ENCODE data around the gene TRMT61A.

Gene TRMT61A

GRCh38 chr14:103495854-103496253, 33.1 kb upstream of the TRMT61A start:
- DNase-seq (ENCODE audit: insufficient read length, low spot score): no peak
- TF ChIP-seq SPI1 (IDR thresholded peaks at IDR 0.05; ENCODE audit: low read depth, low read length): no peak
- no peak for TF ChIP-seq POU2F2 (IDR thresholded peaks at IDR 0.05; ENCODE audit: low read depth, low read length)
- TF ChIP-seq TAF1 (IDR thresholded peaks at IDR 0.05; ENCODE audit: low read depth, low read length): no peak
- no peak for TF ChIP-seq POLR2AphosphoS5 (IDR thresholded peaks at IDR 0.05; ENCODE audit: low read depth, low read length)
- no peak for TF ChIP-seq POLR2A (IDR thresholded peaks at IDR 0.05; ENCODE audit: low read depth, low read length)
- no peak for TF ChIP-seq PAX5 (IDR thresholded peaks at IDR 0.05; ENCODE audit: insufficient read depth, low read length, severe bottlenecking)
- no peak for FAIRE-seq

- TF ChIP-seq PAX5 (IDR thresholded peaks at IDR 0.05; ENCODE audit: insufficient read depth, low read length, severe bottlenecking) (no peak), SPI1 (IDR thresholded peaks at IDR 0.05; ENCODE audit: low read depth, low read length) (no peak), POLR2A (IDR thresholded peaks at IDR 0.05; ENCODE audit: low read depth, low read length) (no peak), POU2F2 (IDR thresholded peaks at IDR 0.05; ENCODE audit: low read depth, low read length) (no peak), POLR2AphosphoS5 (IDR thresholded peaks at IDR 0.05; ENCODE audit: low read depth, low read length) (no peak), TAF1 (IDR thresholded peaks at IDR 0.05; ENCODE audit: low read depth, low read length) (no peak)
- DNase-seq (ENCODE audit: insufficient read length, low spot score) (no peak), FAIRE-seq (no peak)
Observed at GRCh38 chr14:103496776-103497175, 32.2 kb upstream of the TRMT61A start.

DNA sequence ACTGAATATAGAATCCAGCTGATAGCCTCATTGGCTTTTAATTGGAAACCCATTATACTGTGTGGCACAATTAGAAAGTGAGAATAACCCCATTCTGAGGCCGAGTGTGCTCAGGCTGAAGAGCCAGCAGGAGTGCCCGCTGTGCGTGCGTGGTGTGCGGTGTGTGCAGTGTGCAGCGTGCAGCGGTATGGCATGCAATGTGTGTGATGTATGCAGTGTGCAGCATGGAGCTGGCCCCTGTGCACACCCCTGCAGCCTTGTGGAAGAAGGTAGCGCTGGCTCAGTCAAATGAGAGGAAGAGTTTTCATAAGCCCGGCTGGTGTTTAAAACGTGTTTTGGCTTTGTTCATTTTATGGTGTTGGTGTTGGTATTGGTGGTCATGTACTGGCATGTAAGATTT, 29.3 kb upstream of the TRMT61A start:
- TF ChIP-seq POLR2AphosphoS5 (IDR thresholded peaks at IDR 0.05; ENCODE audit: low read depth, low read length) (no peak), PAX5 (IDR thresholded peaks at IDR 0.05; ENCODE audit: insufficient read depth, low read length, severe bottlenecking) (no peak), POLR2A (IDR thresholded peaks at IDR 0.05; ENCODE audit: low read depth, low read length) (no peak), SPI1 (IDR thresholded peaks at IDR 0.05; ENCODE audit: low read depth, low read length) (no peak), POU2F2 (IDR thresholded peaks at IDR 0.05; ENCODE audit: low read depth, low read length) (no peak), TAF1 (IDR thresholded peaks at IDR 0.05; ENCODE audit: low read depth, low read length) (no peak)
- no peak for DNase-seq (ENCODE audit: insufficient read length, low spot score)
- FAIRE-seq: no peak

DNA sequence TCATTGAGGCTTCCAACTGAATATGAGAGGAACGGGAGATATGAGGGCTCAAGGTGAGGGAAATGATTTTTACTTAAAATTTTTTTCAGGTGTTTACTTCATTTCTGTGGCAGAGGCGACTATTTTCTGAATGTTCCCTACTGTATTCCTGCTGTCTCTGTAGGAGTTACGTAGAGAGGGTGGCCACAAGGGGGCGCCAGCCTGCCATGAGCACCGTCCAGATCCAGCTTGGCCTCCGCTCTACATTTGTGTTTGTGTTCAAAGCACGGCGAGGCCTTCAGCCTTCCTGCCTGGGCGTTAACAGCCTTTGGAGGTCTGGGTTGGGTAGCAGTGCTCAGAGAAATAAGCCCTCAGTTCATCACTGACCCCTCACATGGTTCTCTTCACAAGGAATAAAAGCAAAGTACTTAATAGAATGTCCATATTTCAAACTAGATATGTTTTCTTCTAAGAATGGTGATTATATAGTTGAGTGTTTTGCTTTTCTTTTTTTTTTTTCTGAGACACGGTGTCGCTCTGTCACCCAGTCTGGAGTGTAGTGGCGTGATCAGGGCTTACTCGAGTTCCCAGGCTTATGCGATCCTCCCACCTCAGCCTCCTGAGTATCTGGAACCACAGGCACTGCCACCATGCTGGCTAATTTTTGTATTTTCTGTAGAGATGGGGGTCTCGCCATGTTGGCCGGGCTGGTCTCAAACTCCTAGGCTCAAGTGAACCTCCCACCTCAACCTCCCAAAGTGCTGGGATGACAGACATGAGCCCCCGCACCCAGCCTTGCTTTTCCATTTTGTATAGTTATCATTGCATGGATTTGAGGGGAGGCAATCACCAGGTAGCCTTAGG, 28.6 kb upstream of the TRMT61A start:
- TF ChIP-seq POU2F2 (IDR thresholded peaks at IDR 0.05; ENCODE audit: low read depth, low read length): no peak
- no peak for TF ChIP-seq PAX5 (IDR thresholded peaks at IDR 0.05; ENCODE audit: insufficient read depth, low read length, severe bottlenecking)
- TF ChIP-seq POLR2AphosphoS5 (IDR thresholded peaks at IDR 0.05; ENCODE audit: low read depth, low read length): no peak
- no peak for TF ChIP-seq SPI1 (IDR thresholded peaks at IDR 0.05; ENCODE audit: low read depth, low read length)
- TF ChIP-seq POLR2A (IDR thresholded peaks at IDR 0.05; ENCODE audit: low read depth, low read length): no peak
- TF ChIP-seq TAF1 (IDR thresholded peaks at IDR 0.05; ENCODE audit: low read depth, low read length): no peak
- DNase-seq (ENCODE audit: insufficient read length, low spot score) (no peak), FAIRE-seq (peak; percentile 84)

DNA sequence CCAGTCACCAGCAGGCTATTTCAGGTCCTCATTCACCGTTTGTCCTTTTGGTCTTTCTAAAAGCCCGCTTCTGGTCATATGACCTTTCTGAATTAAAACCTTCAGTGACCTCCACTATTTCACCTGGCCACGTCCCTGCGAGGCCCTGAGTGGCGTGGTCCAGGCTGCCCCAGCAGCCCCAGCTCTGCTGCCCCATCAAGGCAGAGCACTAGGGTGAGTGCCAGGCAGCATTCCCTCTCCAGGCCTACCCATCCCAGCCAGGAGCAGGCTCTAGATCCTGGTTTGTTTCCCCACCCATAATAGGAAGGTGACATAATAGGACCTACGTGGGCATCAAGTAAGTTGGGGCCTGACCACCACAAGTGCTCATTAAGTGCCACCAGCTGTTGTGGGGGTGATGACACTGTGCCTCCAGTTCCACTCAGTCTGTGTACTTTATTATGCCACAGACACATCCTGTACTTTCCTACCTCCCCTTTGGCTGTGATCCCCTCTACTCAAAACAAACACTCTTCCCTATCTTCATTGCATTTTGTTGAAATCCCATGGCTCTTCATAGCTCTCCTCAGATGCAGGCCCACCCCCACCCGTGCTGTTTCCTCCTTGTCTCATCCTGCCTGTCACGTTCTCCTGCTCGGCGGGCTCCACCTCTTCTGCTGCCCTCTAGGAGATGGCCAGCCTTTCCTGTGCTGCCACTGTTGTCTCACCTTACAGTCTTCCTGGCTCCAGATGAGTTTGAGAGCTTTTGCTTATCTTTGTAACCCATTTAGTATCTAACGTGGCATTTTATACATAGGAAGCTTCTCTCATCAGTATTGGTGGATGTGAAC, 27.7 kb upstream of the TRMT61A start:
- no peak for DNase-seq (ENCODE audit: insufficient read length, low spot score)
- FAIRE-seq: peak; percentile 51
- TF ChIP-seq POLR2A (IDR thresholded peaks at IDR 0.05; ENCODE audit: low read depth, low read length) (no peak), TAF1 (IDR thresholded peaks at IDR 0.05; ENCODE audit: low read depth, low read length) (no peak), PAX5 (IDR thresholded peaks at IDR 0.05; ENCODE audit: insufficient read depth, low read length, severe bottlenecking) (no peak), POLR2AphosphoS5 (IDR thresholded peaks at IDR 0.05; ENCODE audit: low read depth, low read length) (no peak), POU2F2 (IDR thresholded peaks at IDR 0.05; ENCODE audit: low read depth, low read length) (no peak), SPI1 (IDR thresholded peaks at IDR 0.05; ENCODE audit: low read depth, low read length) (no peak)

GRCh38 chr14:103501921-103502669, 26.9 kb upstream of the TRMT61A start:
- DNase-seq (ENCODE audit: insufficient read length, low spot score): no peak
- no peak for TF ChIP-seq POLR2AphosphoS5 (IDR thresholded peaks at IDR 0.05; ENCODE audit: low read depth, low read length)
- TF ChIP-seq TAF1 (IDR thresholded peaks at IDR 0.05; ENCODE audit: low read depth, low read length): no peak
- FAIRE-seq: no peak

DNA sequence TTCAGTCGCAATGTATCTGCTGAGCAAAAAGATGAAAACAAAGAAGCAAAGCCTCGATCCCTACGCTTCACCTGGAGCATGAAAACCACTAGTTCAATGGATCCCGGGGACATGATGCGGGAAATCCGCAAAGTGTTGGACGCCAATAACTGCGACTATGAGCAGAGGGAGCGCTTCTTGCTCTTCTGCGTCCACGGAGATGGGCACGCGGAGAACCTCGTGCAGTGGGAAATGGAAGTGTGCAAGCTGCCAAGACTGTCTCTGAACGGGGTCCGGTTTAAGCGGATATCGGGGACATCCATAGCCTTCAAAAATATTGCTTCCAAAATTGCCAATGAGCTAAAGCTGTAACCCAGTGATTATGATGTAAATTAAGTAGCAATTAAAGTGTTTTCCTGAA, 26.1 kb upstream of the TRMT61A start:
- DNase-seq (ENCODE audit: insufficient read length, low spot score) (no peak), FAIRE-seq (no peak)

DNA sequence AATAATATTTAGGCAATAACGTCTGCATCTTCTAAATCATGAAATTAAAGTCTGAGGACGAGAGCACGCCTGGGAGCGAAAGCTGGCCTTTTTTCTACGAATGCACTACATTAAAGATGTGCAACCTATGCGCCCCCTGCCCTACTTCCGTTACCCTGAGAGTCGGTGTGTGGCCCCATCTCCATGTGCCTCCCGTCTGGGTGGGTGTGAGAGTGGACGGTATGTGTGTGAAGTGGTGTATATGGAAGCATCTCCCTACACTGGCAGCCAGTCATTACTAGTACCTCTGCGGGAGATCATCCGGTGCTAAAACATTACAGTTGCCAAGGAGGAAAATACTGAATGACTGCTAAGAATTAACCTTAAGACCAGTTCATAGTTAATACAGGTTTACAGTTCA, 25.7 kb upstream of the TRMT61A start:
- FAIRE-seq (no peak), DNase-seq (ENCODE audit: insufficient read length, low spot score) (no peak)
- no peak for TF ChIP-seq POLR2A (IDR thresholded peaks at IDR 0.05; ENCODE audit: low read depth, low read length)
- TF ChIP-seq POU2F2 (IDR thresholded peaks at IDR 0.05; ENCODE audit: low read depth, low read length): no peak
- no peak for TF ChIP-seq SPI1 (IDR thresholded peaks at IDR 0.05; ENCODE audit: low read depth, low read length)
- no peak for TF ChIP-seq PAX5 (IDR thresholded peaks at IDR 0.05; ENCODE audit: insufficient read depth, low read length, severe bottlenecking)
- no peak for TF ChIP-seq TAF1 (IDR thresholded peaks at IDR 0.05; ENCODE audit: low read depth, low read length)
- TF ChIP-seq POLR2AphosphoS5 (IDR thresholded peaks at IDR 0.05; ENCODE audit: low read depth, low read length): no peak

More for the DNA sequence above, 26.1 kb upstream of the TRMT61A start:
- TF ChIP-seq POLR2AphosphoS5 (IDR thresholded peaks at IDR 0.05; ENCODE audit: low read depth, low read length) (no peak), PAX5 (IDR thresholded peaks at IDR 0.05; ENCODE audit: insufficient read depth, low read length, severe bottlenecking) (no peak), TAF1 (IDR thresholded peaks at IDR 0.05; ENCODE audit: low read depth, low read length) (no peak), POLR2A (IDR thresholded peaks at IDR 0.05; ENCODE audit: low read depth, low read length) (no peak), POU2F2 (IDR thresholded peaks at IDR 0.05; ENCODE audit: low read depth, low read length) (no peak), SPI1 (IDR thresholded peaks at IDR 0.05; ENCODE audit: low read depth, low read length) (no peak)
